Activated naive CD4-positive, alpha-beta T cell treated with Interleukin-2 at 50 U/mL for 16 hours (primary cell): ENCODE measurements around the gene KLC4.
"Not testable (repeated sequence)": the region's sequence is repeated elsewhere in the genome, so short reads cannot be mapped to it uniquely, and the experiment has no call there.

Experiments
- DNase-seq: peaks from one replicate; pipeline ENCODE4 v3.0.0-alpha.2; 2020

Gene KLC4

DNA sequence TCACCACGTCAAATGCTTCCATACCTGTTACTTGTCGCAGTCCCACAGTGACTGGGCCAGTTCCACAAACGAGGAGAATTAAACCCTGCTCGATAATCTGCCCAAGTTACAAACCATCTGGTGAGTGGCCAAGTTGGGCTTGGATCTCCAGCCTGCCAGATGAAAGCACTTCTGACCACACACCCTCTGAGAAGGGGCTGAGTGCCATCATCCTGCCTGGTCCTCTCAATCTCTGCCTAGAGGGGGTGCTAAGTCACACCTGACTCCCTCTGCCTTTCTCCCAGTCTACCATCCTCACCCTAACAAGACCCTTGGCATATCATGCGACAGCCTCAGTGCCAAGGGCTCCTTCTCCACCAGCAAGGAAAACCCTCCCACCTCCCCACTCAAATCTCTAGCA is 22.2 kb upstream of the KLC4 start:
- DNase-seq, result no peak

GRCh38 chr6:43037706-43038105 is 21.7 kb upstream of the KLC4 start:
- DNase-seq, result no peak

DNA sequence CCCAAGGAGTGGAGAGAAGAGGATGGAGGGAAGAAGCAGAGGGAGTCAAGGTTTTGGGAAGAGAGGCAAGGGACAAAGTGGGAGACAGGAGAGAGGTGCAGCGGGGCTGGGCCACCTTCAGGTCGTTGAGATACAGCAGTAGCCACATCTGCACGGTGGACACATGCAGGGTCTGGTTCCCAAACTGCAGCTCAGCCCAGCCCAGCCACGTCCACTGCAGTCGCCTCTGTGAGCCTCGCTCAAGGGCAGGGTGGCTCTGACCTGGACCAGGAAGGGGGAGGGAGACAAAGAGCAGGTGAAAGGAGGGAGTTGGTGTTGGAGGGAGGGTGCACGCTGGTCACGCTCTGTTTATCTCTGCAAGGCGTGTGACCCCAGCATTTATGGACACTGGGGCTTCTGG is 20.7 kb upstream of the KLC4 start:
- DNase-seq, result no peak

- DNase-seq, result no peak
These were observed 18.7 kb upstream of the KLC4 start for GRCh38 chr6:43040542-43041257.

GRCh38 chr6:43041475-43041874 is 18.0 kb upstream of the KLC4 start:
- not testable (repeated sequence) for DNase-seq

DNA sequence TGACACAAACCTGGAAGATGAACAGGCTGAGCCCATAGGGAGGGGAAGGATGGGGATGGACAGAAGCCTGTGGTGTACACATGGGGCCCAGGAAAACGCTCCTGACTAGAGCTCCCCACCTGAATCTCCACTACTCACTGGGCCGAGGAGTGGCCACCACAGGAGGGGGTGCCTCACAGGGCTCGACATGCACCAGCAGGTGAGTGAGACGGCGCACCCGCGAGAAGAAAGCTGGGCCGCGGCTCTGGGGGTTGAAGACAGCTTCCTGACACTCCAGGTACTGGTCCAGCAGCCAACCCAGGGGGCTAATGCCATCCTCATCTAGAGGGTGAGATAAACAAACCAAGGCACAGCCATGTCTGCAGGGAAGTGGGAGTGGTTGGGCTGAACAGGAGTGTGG is 16.1 kb upstream of the KLC4 start:
- no peak for DNase-seq

- no peak for DNase-seq
These were observed 14.0 kb upstream of the KLC4 start for GRCh38 chr6:43045371-43045930.

- DNase-seq, result no peak
These were observed 11.4 kb upstream of the KLC4 start for GRCh38 chr6:43047998-43048397.

DNA sequence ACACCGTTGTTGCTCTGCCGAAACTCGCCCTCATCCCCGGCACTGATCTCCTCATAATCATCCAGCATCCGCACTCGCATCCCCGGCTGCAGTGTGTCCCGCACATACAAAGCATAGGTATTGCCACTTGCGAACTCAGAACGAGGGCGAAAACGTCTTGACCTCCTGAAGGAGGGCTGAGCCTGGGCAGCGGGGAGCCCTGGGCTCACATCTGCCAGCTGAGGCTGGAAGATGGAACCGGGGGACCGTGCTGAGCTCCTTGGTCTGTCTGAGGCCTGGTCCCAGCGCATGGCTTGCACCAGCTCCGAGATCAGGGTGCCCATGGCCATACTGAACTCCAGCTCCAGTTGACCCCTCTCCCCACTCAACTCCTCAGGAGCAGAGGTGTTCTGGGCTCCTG is 8.4 kb upstream of the KLC4 start:
- no peak for DNase-seq

GRCh38 chr6:43052225-43052841 is 7.1 kb upstream of the KLC4 start:
- DNase-seq, result no peak

DNA sequence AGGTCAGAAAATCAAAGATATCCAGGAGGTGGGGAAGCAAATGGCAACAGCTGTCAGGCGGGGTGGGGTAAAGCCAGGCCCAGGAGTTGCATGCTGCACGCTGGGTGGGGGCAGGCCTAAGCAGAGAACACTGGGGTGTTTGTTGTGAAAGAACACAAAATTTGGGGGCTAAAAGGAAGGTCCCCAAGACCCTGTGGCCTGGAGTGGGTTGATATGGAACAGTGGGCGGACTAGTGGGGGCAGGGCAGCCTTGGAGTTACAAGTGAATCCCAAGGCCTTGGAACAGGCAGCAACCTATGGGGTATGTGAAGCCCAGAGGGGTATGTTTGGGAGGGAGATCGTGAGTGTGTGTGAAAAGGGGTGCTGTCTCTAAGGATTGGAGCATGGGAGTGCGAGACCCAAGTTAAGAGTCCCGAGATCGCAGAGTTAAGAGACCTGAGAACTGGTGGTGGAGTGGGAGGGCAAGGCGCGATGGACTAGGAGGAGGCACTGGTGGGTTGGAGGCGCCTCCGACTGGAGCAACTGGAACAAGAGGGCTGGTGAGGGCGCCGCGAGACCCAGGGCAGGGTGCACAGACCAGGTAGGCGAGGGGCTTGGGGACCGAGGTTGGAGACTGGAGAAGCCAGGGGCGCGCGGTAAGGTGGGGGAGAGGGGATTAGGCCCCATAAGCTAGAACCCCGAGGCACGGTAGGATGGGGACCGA is 6.4 kb upstream of the KLC4 start:
- DNase-seq, result peak; percentile 22

GRCh38 chr6:43053545-43054205 is 5.8 kb upstream of the KLC4 start, which contains the start of gene CUL7:
Gene CUL7, minus strand, starts transcription at chr6:43053851. Its CDS starts 1,063 bp downstream, at chr6:43052788.
- peak; percentile 92 for DNase-seq

- DNase-seq, result no peak
These were observed 5.1 kb upstream of the KLC4 start for GRCh38 chr6:43054206-43054943.

- no peak for DNase-seq
These were observed 3.5 kb upstream of the KLC4 start for GRCh38 chr6:43055966-43056365.

- DNase-seq, result no peak
These were observed 900 bp upstream of the KLC4 start for GRCh38 chr6:43058531-43058930.

DNA sequence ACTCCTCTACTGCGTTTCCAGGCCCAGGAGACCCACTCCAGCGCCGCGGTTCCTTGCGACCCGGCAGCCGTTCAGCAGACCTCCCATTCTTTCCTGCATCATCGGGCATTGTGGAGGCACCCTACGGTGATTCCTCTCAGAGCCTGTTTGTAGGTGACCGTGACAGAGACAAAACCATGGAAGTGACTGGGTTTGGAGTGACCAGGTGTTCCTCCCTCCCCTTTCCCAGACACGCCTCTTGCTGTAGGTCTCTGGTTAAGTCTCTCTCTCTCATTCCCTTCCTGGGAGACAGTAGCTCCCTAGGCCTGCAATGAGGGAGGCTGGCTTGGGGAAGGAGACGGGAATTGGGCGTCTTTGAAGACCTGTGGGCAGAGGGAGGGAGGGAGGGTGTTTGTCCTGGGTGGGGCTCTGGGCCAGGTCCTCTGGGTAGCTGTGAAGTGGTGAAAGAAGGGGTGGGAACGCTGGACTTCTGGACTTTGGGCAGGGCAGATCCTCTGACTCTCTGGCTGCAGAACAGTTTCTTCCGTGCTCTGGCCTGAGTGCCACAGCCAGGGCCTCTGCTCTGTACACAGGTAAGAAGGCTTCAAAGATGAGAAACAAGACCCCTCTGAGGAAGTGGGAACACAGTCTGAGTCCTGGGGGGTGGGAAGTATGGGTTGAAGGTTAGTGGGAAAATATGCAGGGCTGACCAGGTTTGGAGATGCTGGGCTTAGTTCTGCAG is 763 bp downstream of the KLC4 start:
- DNase-seq, result no peak

DNA sequence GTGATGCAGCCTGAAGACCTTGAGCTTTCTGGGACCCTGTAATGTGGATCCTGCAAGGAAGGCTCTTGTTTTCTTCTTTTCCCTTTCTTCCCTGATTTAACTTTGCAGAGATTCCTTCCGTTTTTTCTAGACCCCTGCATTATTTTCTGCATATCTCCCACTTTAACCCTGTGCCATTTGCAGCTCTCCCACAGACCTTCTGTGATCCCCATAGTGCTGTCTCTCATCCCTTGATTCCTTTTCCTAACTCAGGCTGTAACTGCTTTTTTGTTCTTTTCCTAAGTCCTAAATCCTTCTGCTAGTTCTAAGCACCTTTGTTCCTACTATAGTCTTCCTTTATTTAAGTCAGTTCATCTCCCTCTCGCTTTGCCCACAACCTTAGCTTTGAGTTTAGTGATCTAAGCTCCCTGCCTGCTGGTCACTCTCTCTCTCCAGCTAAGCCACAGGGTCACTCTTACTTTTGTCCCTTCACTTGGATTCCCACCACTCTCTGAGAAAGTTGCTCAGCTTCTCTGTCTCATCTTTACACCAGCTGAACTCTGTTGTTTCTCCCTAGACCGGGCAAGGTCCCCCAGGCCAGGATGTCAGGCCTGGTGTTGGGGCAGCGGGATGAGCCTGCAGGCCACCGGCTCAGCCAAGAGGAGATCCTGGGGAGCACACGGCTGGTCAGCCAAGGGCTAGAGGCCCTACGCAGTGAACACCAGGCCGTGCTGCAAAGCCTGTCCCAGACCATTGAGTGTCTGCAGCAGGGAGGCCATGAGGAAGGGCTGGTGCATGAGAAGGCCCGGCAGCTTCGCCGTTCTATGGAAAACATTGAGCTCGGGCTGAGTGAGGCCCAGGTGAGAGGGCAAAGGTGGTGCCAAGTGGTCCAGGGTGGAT is 1.6 kb downstream of the KLC4 start:
- DNase-seq, result no peak

- no peak for DNase-seq
These were observed 2.4 kb downstream of the KLC4 start for GRCh38 chr6:43061861-43062260.

- no peak for DNase-seq
These were observed 3.4 kb downstream of the KLC4 start for GRCh38 chr6:43062818-43063217.

DNA sequence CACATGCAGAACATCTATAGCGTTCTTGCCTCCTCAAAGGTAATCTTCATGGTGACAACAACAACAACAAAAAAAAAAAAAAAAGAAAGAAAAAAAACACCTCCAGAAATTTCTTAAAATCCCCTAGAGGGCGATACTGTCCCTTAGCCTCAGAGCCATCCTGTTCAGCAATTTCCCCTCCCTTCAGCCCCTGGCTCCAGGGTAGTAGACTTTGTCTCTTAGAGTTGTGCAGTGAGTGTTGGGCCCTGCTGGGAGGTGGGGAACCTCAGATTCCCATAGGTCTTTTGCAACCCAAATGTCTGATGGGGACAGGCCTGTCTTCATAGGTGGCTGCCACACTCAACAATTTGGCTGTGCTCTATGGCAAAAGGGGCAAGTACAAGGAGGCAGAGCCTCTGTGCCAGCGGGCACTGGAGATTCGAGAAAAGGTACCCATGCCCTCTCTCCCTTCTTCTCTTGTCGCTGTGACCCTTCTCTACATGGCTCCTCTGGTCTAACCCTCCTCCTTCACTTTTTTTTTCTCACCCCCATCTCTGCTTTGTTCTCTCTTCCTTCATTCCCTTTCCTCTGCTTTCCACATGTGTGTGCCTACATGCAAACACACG is 10.7 kb downstream of the KLC4 start:
- no peak for DNase-seq
